HepG2 (cell line): Measurements from ENCODE around the gene PPP6R2. TPM values are rescaled to one million over a fixed set of nuclear protein-coding genes. Genes with fewer than 3 reads are reported as not detected.

Source experiments
- ATM ChIP-seq: fragments of 450-650 bp; IDR thresholded peaks from 2 replicates; pipeline ENCODE4 v1.7.1; 2017; ENCODE audit warnings: mild to moderate bottlenecking, borderline replicate concordance
- CCAR2 ChIP-seq: fragments of 200-400 bp; formaldehyde crosslinking; optimal IDR thresholded peaks from 2 replicates; pipeline ENCODE3; 2018; ENCODE audit warnings: low read depth, mild to moderate bottlenecking, low read length, moderate library complexity
- GTF2F1 ChIP-seq: fragments of 150-350 bp; IDR thresholded peaks from 2 replicates; pipeline ENCODE4 v1.6.1; 2014; ENCODE audit warnings: low read length
- HIC2 ChIP-seq: sonication (generic); formaldehyde crosslinking; IDR thresholded peaks from 2 replicates; pipeline ENCODE4 v1.9.0; 2022; ENCODE audit warnings: low read depth, missing genetic modification reagents
- HNF4A ChIP-seq: sonication (generic); formaldehyde crosslinking; IDR thresholded peaks from 2 replicates; pipeline ENCODE4 v1.4.0; 2020; ENCODE audit warnings: missing genetic modification reagents
- HOXA9 ChIP-seq: sonication (generic); formaldehyde crosslinking; IDR thresholded peaks from 2 replicates; pipeline ENCODE4 v1.8.1; 2022; ENCODE audit warnings: missing genetic modification reagents, mild to moderate bottlenecking, moderate library complexity, borderline replicate concordance
- HOXD1 ChIP-seq: sonication (generic); formaldehyde crosslinking; IDR thresholded peaks from 2 replicates; pipeline ENCODE4 v1.5.0; 2020; ENCODE audit warnings: missing genetic modification reagents
- ISX ChIP-seq: sonication (generic); formaldehyde crosslinking; conservative IDR thresholded peaks from 2 replicates; pipeline ENCODE4 v1.5.0; 2020; ENCODE audit warnings: missing genetic modification reagents
- MAF1 ChIP-seq: sonication (generic); formaldehyde crosslinking; IDR thresholded peaks from 2 replicates; pipeline ENCODE4 v1.5.0; 2020; ENCODE audit warnings: missing genetic modification reagents, borderline replicate concordance
- MYC ChIP-seq: sonication (generic); formaldehyde crosslinking; IDR thresholded peaks from 2 replicates; pipeline ENCODE4 v1.9.0; 2021; ENCODE audit warnings: missing genetic modification reagents, borderline replicate concordance
- PHB2 ChIP-seq: fragments of 450-650 bp; IDR thresholded peaks from 2 replicates; pipeline ENCODE4 v1.6.1; 2018; ENCODE audit not compliant: partially characterized antibody
- RFXANK ChIP-seq: IDR thresholded peaks from 2 replicates; pipeline ENCODE4 v1.6.1; 2016
- SNAPC2 ChIP-seq: sonication (generic); formaldehyde crosslinking; IDR thresholded peaks from 2 replicates; pipeline ENCODE4 v1.8.1; 2022; ENCODE audit warnings: mild to moderate bottlenecking, missing genetic modification reagents
- SOX13 ChIP-seq, 3 experiments: fragments of 450-650 bp in 1 of 3; sonication (generic) in 1 of 3; formaldehyde crosslinking in 1 of 3; IDR thresholded peaks in 2 of 3; conservative IDR thresholded peaks in 1 of 3; 2 replicates each; pipeline versions ENCODE4 v1.5.0 to v1.6.1; 2016 to 2020; ENCODE audit warnings: antibody characterized with exemption in 1 of 3, mild to moderate bottlenecking in 1 of 3, missing compliant biosample characterization in 1 of 3, missing genetic modification reagents in 1 of 3, moderate library complexity in 1 of 3
- SRSF9 ChIP-seq: fragments of 200-400 bp; formaldehyde crosslinking; IDR thresholded peaks from 2 replicates; pipeline ENCODE4 v1.6.1; 2018; ENCODE audit warnings: borderline replicate concordance, mild to moderate bottlenecking, low read depth, low read length; ENCODE audit not compliant: insufficient read depth, poor library complexity, severe bottlenecking
- TCF7 ChIP-seq: sonication (generic); IDR thresholded peaks from 2 replicates; pipeline ENCODE4 v1.6.1; 2016; ENCODE audit warnings: antibody characterized with exemption, low read depth
- ZFAT ChIP-seq: sonication (generic); formaldehyde crosslinking; conservative IDR thresholded peaks from 2 replicates; pipeline ENCODE4 v1.8.1; 2023; ENCODE audit warnings: missing genetic modification reagents, inconsistent platforms
- ZNF101 ChIP-seq: sonication (generic); formaldehyde crosslinking; IDR thresholded peaks from 2 replicates; pipeline ENCODE4 v1.4.0; 2020; ENCODE audit warnings: mild to moderate bottlenecking, low read depth, missing genetic modification reagents, borderline replicate concordance
- ZNF143 ChIP-seq: sonication (generic); formaldehyde crosslinking; IDR thresholded peaks from 2 replicates; pipeline ENCODE4 v1.4.0; 2020; ENCODE audit warnings: missing genetic modification reagents
- ZNF160 ChIP-seq: sonication (generic); formaldehyde crosslinking; IDR thresholded peaks from 2 replicates; pipeline ENCODE4 v1.8.0; 2022; ENCODE audit warnings: mild to moderate bottlenecking, inconsistent platforms, missing genetic modification reagents
- ZNF274 ChIP-seq: sonication (generic); formaldehyde crosslinking; IDR thresholded peaks from 2 replicates; pipeline ENCODE4 v1.5.1; 2020; ENCODE audit warnings: mild to moderate bottlenecking, missing genetic modification reagents
- ZNF772 ChIP-seq: sonication (generic); formaldehyde crosslinking; IDR thresholded peaks from 2 replicates; pipeline ENCODE4 v1.5.0; 2020; ENCODE audit warnings: mild to moderate bottlenecking, missing genetic modification reagents
- ZNF777 ChIP-seq: sonication (generic); formaldehyde crosslinking; IDR thresholded peaks from 2 replicates; pipeline ENCODE4 v1.4.0; 2020; ENCODE audit warnings: missing genetic modification reagents
- ZNF780A ChIP-seq: sonication (generic); formaldehyde crosslinking; IDR thresholded peaks from 2 replicates; pipeline ENCODE4 v1.8.0; 2022; ENCODE audit warnings: mild to moderate bottlenecking, missing genetic modification reagents, moderate library complexity
- ZSCAN25 ChIP-seq: sonication (generic); formaldehyde crosslinking; IDR thresholded peaks from 2 replicates; pipeline ENCODE4 v1.8.0; 2022; ENCODE audit warnings: mild to moderate bottlenecking, missing genetic modification reagents
- polyA plus RNA-seq, 8 experiments: library from polyadenylated mRNA; depleted of rRNA in 3 of 8; stranded (reverse) in 7 of 8; unstranded in 1 of 8; fragments of >200 nt; fragmentation: Illumina TruSeq in 4 of 8; extraction: Trizol in 4 of 8; gene quantifications; 2 replicates each; pipeline versions ENCODE4 v1.2.1 to v1.2.3, GENCODE V29; 2011 to 2016; ENCODE audit warnings: low read depth in 4 of 8, missing spikeins in 1 of 8, mixed read lengths in 1 of 8; ENCODE audit not compliant: insufficient read depth in 1 of 8
- total RNA-seq, 5 experiments: library from RNA; depleted of rRNA; stranded (reverse); fragments of >200 nt; fragmentation: Illumina TruSeq; extraction: Trizol; gene quantifications; 2 replicates each; pipeline ENCODE4 v1.2.3, GENCODE V29; 2016; ENCODE audit warnings: low read depth in 1 of 5
- TF ChIP-seq, protein P1 (sequence below): sonication (generic); formaldehyde crosslinking; IDR thresholded peaks from 2 replicates; pipeline ENCODE4 v1.5.0; 2020; ENCODE audit warnings: missing genetic modification reagents, mild to moderate bottlenecking, borderline replicate concordance
- TF ChIP-seq, protein P2 (sequence below): sonication (generic); formaldehyde crosslinking; IDR thresholded peaks from 2 replicates; pipeline ENCODE4 v1.4.0; 2020; ENCODE audit warnings: missing genetic modification reagents, mild to moderate bottlenecking, borderline replicate concordance

The PPP6R2 gene
- total and polyA plus RNA-seq, 2 of the 13 experiments (the other 11 are each of a cell fraction or from before 2014, with no cell fraction given): 55.0 to 102 TPM

DNA sequence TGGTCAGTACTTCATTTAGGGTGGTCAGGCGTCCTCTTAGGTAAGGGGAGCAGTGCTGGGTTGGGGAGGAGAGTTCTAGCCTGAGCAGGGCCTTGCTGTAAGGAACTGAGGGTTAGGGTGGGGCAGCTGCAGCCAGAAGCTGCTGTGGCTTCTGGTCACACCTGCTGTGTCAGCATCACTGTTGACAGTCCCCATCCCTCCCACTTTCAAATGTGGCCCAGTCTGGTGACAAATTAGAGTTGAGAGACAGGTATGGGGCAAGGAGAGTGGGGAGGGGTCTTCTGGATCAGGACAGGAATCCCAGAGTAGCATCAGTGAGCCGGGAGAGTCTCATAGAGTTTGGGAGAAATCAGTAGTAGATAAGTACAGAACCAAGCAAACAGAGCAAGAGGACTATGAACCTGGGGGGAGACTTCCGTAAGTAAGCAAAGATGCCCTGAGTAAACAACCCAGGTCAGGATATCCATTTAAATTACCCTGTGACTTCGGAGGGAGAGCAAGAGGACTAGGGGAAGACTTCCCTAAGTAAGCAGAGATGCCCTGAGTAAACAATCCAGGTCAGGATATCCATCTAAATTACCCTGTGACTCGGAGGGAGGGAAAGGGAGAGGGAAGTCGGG, 53.7 kb downstream of the PPP6R2 start (continued):
- TF ChIP-seq ZNF777 (no peak; the same call in 1 of the 2 replicates), CCAR2 (peak; percentile 70), ISX (no peak), ZNF143 (CRISPR knock-in tag) (no peak), ZFAT (no peak), SNAPC2 (CRISPR knock-in tag) (no peak), ZNF160 (CRISPR knock-in tag) (no peak), TCF7 (peak; percentile 81), HNF4A (peak; percentile 98), ZNF772 (CRISPR knock-in tag) (peak; percentile 87), PHB2 (no peak), HOXD1 (CRISPR knock-in tag) (peak; percentile 97), HIC2 (CRISPR knock-in tag) (peak; percentile 47; the same call in 1 of the 2 replicates), MYC (peak; percentile 43; the same call in 1 of the 2 replicates), MAF1 (CRISPR knock-in tag) (no peak), ZNF780A (CRISPR knock-in tag) (no peak), RFXANK (no peak), SOX13 (IDR thresholded peaks at IDR 0.05) (peak; percentile 61), SOX13 (CRISPR knock-in tag; conservative IDR thresholded peaks at IDR 0.05 in 1 of 2, IDR thresholded peaks at IDR 0.05 in 1 of 2) (peak in 1 of 2 experiments; percentile 85; a peak in 2 of 4 replicates), ZNF101 (CRISPR knock-in tag) (no peak), GTF2F1 (no peak), SRSF9 (no peak), HOXA9 (CRISPR knock-in tag) (no peak), ZNF274 (CRISPR knock-in tag) (no peak), ZSCAN25 (CRISPR knock-in tag) (no peak), ATM (no peak)
- TF ChIP-seq, protein P1, sequence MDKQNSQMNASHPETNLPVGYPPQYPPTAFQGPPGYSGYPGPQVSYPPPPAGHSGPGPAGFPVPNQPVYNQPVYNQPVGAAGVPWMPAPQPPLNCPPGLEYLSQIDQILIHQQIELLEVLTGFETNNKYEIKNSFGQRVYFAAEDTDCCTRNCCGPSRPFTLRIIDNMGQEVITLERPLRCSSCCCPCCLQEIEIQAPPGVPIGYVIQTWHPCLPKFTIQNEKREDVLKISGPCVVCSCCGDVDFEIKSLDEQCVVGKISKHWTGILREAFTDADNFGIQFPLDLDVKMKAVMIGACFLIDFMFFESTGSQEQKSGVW: no peak
- TF ChIP-seq, protein P2, sequence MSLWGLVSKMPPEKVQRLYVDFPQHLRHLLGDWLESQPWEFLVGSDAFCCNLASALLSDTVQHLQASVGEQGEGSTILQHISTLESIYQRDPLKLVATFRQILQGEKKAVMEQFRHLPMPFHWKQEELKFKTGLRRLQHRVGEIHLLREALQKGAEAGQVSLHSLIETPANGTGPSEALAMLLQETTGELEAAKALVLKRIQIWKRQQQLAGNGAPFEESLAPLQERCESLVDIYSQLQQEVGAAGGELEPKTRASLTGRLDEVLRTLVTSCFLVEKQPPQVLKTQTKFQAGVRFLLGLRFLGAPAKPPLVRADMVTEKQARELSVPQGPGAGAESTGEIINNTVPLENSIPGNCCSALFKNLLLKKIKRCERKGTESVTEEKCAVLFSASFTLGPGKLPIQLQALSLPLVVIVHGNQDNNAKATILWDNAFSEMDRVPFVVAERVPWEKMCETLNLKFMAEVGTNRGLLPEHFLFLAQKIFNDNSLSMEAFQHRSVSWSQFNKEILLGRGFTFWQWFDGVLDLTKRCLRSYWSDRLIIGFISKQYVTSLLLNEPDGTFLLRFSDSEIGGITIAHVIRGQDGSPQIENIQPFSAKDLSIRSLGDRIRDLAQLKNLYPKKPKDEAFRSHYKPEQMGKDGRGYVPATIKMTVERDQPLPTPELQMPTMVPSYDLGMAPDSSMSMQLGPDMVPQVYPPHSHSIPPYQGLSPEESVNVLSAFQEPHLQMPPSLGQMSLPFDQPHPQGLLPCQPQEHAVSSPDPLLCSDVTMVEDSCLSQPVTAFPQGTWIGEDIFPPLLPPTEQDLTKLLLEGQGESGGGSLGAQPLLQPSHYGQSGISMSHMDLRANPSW (CRISPR knock-in tag): 0 out of 2 replicates have a peak, but pooled peaks have one; percentile 60
